HepG2 (cell line): Measurements from ENCODE around the gene FAM222B. TPM values are rescaled to one million over a fixed set of nuclear protein-coding genes. Genes with fewer than 3 reads are reported as not detected.

Experiments used
- AGO1 ChIP-seq: fragments of 200-400 bp; formaldehyde crosslinking; IDR thresholded peaks from 2 replicates; pipeline ENCODE4 v1.6.1; 2017; ENCODE audit warnings: mild to moderate bottlenecking, low read depth, low read length, moderate library complexity; ENCODE audit not compliant: poor library complexity, severe bottlenecking
- HNF4A ChIP-seq: sonication (generic); formaldehyde crosslinking; IDR thresholded peaks from 2 replicates; pipeline ENCODE4 v1.4.0; 2020; ENCODE audit warnings: missing genetic modification reagents
- HOMEZ ChIP-seq: IDR thresholded peaks from 2 replicates; pipeline ENCODE4 v1.6.1; 2016; ENCODE audit warnings: low read depth
- KDM4B ChIP-seq: sonication (generic); formaldehyde crosslinking; IDR thresholded peaks from 2 replicates; pipeline ENCODE4 v1.4.0; 2020; ENCODE audit warnings: missing genetic modification reagents
- MAFG ChIP-seq: sonication (generic); formaldehyde crosslinking; IDR thresholded peaks from 2 replicates; pipeline ENCODE4 v1.5.1; 2020; ENCODE audit warnings: mild to moderate bottlenecking, missing genetic modification reagents
- MED1 ChIP-seq: sonication (generic); formaldehyde crosslinking; IDR thresholded peaks from 2 replicates; pipeline ENCODE4 v1.4.0; 2020; ENCODE audit warnings: missing genetic modification reagents
- PHF5A ChIP-seq: IDR thresholded peaks from one replicate; pipeline ENCODE4 v1.6.1; 2018; ENCODE audit warnings: low read depth, missing genetic modification reagents; ENCODE audit not compliant: unreplicated experiment
- POLR2A ChIP-seq, 2 experiments: IDR thresholded peaks; 2 replicates each; pipeline ENCODE4 v1.6.1; 2011; ENCODE audit warnings: low read depth in 2 of 2, low read length in 2 of 2, mild to moderate bottlenecking in 1 of 2, moderate library complexity in 1 of 2; ENCODE audit not compliant: insufficient read depth in 1 of 2
- PTBP1 ChIP-seq: fragments of 200-400 bp; formaldehyde crosslinking; IDR thresholded peaks from 2 replicates; pipeline ENCODE4 v1.6.1; 2018; ENCODE audit warnings: low read length, low read depth; ENCODE audit not compliant: poor library complexity, severe bottlenecking
- SRSF4 ChIP-seq: fragments of 200-400 bp; formaldehyde crosslinking; IDR thresholded peaks from one replicate; pipeline ENCODE4 v1.6.1; 2018; ENCODE audit warnings: mild to moderate bottlenecking, low read depth, low read length, moderate library complexity; ENCODE audit not compliant: poor library complexity, severe bottlenecking
- ZNF180 ChIP-seq: sonication (generic); formaldehyde crosslinking; IDR thresholded peaks from 2 replicates; pipeline ENCODE4 v1.4.0; 2020; ENCODE audit warnings: low read depth, missing genetic modification reagents, borderline replicate concordance
- ZNF292 ChIP-seq: sonication (generic); formaldehyde crosslinking; IDR thresholded peaks from 2 replicates; pipeline ENCODE4 v1.8.1; 2022; ENCODE audit warnings: mild to moderate bottlenecking, low read depth, missing genetic modification reagents, borderline replicate concordance
- ZNF331 ChIP-seq: sonication (generic); formaldehyde crosslinking; IDR thresholded peaks from 2 replicates; pipeline ENCODE4 v1.4.0; 2020; ENCODE audit warnings: missing genetic modification reagents
- ZNF33B ChIP-seq: sonication (generic); formaldehyde crosslinking; IDR thresholded peaks from 2 replicates; pipeline ENCODE4 v1.5.1; 2020; ENCODE audit warnings: mild to moderate bottlenecking, missing genetic modification reagents
- ZNF713 ChIP-seq: sonication (generic); formaldehyde crosslinking; IDR thresholded peaks from 2 replicates; pipeline ENCODE4 v1.4.0; 2020; ENCODE audit warnings: mild to moderate bottlenecking, missing genetic modification reagents
- ZNF773 ChIP-seq: sonication (generic); formaldehyde crosslinking; IDR thresholded peaks from 2 replicates; pipeline ENCODE4 v1.4.0; 2020; ENCODE audit warnings: missing genetic modification reagents, borderline replicate concordance
- ZSCAN25 ChIP-seq: sonication (generic); formaldehyde crosslinking; IDR thresholded peaks from 2 replicates; pipeline ENCODE4 v1.8.0; 2022; ENCODE audit warnings: mild to moderate bottlenecking, missing genetic modification reagents
- ZUFSP ChIP-seq: sonication (generic); formaldehyde crosslinking; IDR thresholded peaks from 2 replicates; pipeline ENCODE4 v1.9.0; 2021; ENCODE audit warnings: missing genetic modification reagents, mild to moderate bottlenecking, borderline replicate concordance
- polyA plus RNA-seq, 8 experiments: library from polyadenylated mRNA; depleted of rRNA in 3 of 8; stranded (reverse) in 7 of 8; unstranded in 1 of 8; fragments of >200 nt; fragmentation: Illumina TruSeq in 4 of 8; extraction: Trizol in 4 of 8; gene quantifications; 2 replicates each; pipeline versions ENCODE4 v1.2.1 to v1.2.3, GENCODE V29; 2011 to 2016; ENCODE audit warnings: low read depth in 4 of 8, missing spikeins in 1 of 8, mixed read lengths in 1 of 8; ENCODE audit not compliant: insufficient read depth in 1 of 8
- total RNA-seq, 5 experiments: library from RNA; depleted of rRNA; stranded (reverse); fragments of >200 nt; fragmentation: Illumina TruSeq; extraction: Trizol; gene quantifications; 2 replicates each; pipeline ENCODE4 v1.2.3, GENCODE V29; 2016; ENCODE audit warnings: low read depth in 1 of 5
- TF ChIP-seq, protein P1 (sequence below): sonication (generic); formaldehyde crosslinking; IDR thresholded peaks from 2 replicates; pipeline ENCODE4 v1.4.0; 2020; ENCODE audit warnings: low read depth, mild to moderate bottlenecking, missing genetic modification reagents
- TF ChIP-seq, protein P2 (sequence below): IDR thresholded peaks from 2 replicates; pipeline ENCODE4 v1.6.1; 2016; ENCODE audit warnings: mild to moderate bottlenecking
- TF ChIP-seq, protein P3 (sequence below): IDR thresholded peaks from 2 replicates; pipeline ENCODE4 v1.6.1; 2012; ENCODE audit warnings: inconsistent platforms

Gene FAM222B
- total and polyA plus RNA-seq, 2 of the 13 experiments (the other 11 are each of a cell fraction or from before 2014, with no cell fraction given) = 3.5 to 7.3 TPM

GRCh38 chr17:28854457-28855335 lies 12.1 kb upstream of the FAM222B start, which contains the start of gene ERAL1 (continued):
- TF ChIP-seq, protein P1, sequence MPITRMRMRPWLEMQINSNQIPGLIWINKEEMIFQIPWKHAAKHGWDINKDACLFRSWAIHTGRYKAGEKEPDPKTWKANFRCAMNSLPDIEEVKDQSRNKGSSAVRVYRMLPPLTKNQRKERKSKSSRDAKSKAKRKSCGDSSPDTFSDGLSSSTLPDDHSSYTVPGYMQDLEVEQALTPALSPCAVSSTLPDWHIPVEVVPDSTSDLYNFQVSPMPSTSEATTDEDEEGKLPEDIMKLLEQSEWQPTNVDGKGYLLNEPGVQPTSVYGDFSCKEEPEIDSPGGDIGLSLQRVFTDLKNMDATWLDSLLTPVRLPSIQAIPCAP (CRISPR knock-in tag) = no peak
- peak; percentile 83 to 89 for TF ChIP-seq POLR2A (IDR thresholded peaks at IDR 0.05; ENCODE audit: insufficient read depth in 1 of 2, low read depth in 2 of 2, low read length in 2 of 2)
- TF ChIP-seq MED1 (CRISPR knock-in tag) = no peak; the same call in 1 of the 2 replicates
- TF ChIP-seq ZNF292 (CRISPR knock-in tag) = no peak
- no peak for TF ChIP-seq AGO1
- TF ChIP-seq ZNF331 (CRISPR knock-in tag) = peak; percentile 58; the same call in 1 of the 2 replicates
- no peak for TF ChIP-seq SRSF4
- no peak for TF ChIP-seq MAFG (CRISPR knock-in tag)
- TF ChIP-seq HOMEZ (CRISPR knock-in tag) = 0 out of 2 replicates have a peak, but pooled peaks have one; percentile 45
- TF ChIP-seq HNF4A (CRISPR knock-in tag) = peak; percentile 14; the same call in 1 of the 2 replicates
- TF ChIP-seq ZNF773 (CRISPR knock-in tag) = no peak
- TF ChIP-seq PTBP1 = peak; percentile 74
- 0 out of 2 replicates have a peak, but pooled peaks have one; percentile 35 for TF ChIP-seq ZNF713 (CRISPR knock-in tag)
- TF ChIP-seq ZNF180 = no peak
- TF ChIP-seq, protein P2, sequence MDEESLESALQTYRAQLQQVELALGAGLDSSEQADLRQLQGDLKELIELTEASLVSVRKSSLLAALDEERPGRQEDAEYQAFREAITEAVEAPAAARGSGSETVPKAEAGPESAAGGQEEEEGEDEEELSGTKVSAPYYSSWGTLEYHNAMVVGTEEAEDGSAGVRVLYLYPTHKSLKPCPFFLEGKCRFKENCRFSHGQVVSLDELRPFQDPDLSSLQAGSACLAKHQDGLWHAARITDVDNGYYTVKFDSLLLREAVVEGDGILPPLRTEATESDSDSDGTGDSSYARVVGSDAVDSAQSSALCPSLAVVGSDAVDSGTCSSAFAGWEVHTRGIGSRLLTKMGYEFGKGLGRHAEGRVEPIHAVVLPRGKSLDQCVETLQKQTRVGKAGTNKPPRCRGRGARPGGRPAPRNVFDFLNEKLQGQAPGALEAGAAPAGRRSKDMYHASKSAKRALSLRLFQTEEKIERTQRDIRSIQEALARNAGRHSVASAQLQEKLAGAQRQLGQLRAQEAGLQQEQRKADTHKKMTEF = peak; percentile 69
- TF ChIP-seq, protein P3, sequence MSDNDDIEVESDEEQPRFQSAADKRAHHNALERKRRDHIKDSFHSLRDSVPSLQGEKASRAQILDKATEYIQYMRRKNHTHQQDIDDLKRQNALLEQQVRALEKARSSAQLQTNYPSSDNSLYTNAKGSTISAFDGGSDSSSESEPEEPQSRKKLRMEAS = peak; percentile 75
- no peak for TF ChIP-seq KDM4B (CRISPR knock-in tag)
- no peak for TF ChIP-seq ZSCAN25
- no peak for TF ChIP-seq ZUFSP
- 0 out of 2 replicates have a peak, but pooled peaks have one; percentile 67 for TF ChIP-seq ZNF33B (CRISPR knock-in tag)
- TF ChIP-seq PHF5A (CRISPR knock-in tag) = no peak
